Stimulated activated effector memory CD8-positive, alpha-beta T cell treated with anti-CD3 and anti-CD28 coated beads, Interleukin-12 subunit alpha, Interleukin-12 subunit beta, amount 100 ng/mL, for 72 hours (primary cell): Measurements from ENCODE around the gene HDDC3.
"Not testable (repeated sequence)": the region's sequence is repeated elsewhere in the genome, so short reads cannot be mapped to it uniquely, and the experiment has no call there.

Experiments
- ATAC-seq: fragments of 150-1000 bp; cut with Tn5 transposase; 2 replicates; pipeline ENCODE4 v1.10.0; 2021
- DNase-seq, 2 donors: peaks; one replicate each; pipeline ENCODE4 v3.0.0; 2021 to 2022; ENCODE audit warnings: low spot score in 2 of 2
- H3K27ac Mint-ChIP-seq: one replicate; pipeline ENCODE4 v1.8.0; 2022; ENCODE audit warnings: mild to moderate bottlenecking, mixed read lengths
- H3K36me3 Mint-ChIP-seq: one replicate; pipeline ENCODE4 v1.8.0; 2022; ENCODE audit warnings: mild to moderate bottlenecking, mixed read lengths
- H3K4me1 Mint-ChIP-seq: one replicate; pipeline ENCODE4 v1.8.0; 2022; ENCODE audit warnings: mixed read lengths
- H3K4me3 Mint-ChIP-seq: one replicate; pipeline ENCODE4 v1.8.0; 2022; ENCODE audit warnings: mild to moderate bottlenecking, mixed read lengths
- H3K9me3 Mint-ChIP-seq: one replicate; pipeline ENCODE4 v1.8.0; 2022; ENCODE audit warnings: mixed read lengths

Gene HDDC3

GRCh38 chr15:90945091-90945490, 12.7 kb upstream of the HDDC3 start:
- no peak overlapping the region for H3K27ac Mint-ChIP-seq
- no peaks in the 10 kb centered on the region for H3K9me3 Mint-ChIP-seq
- no peaks in the 10 kb centered on the region for H3K4me1 Mint-ChIP-seq
- ATAC-seq (no peak), DNase-seq (no peak)
- H3K4me3 Mint-ChIP-seq = no peak overlapping the region
- H3K36me3 Mint-ChIP-seq = peaks cover 93% of the 10 kb centered on the region

GRCh38 chr15:90942354-90943120, 10.2 kb upstream of the HDDC3 start:
- no peaks in the 10 kb centered on the region for H3K4me1 Mint-ChIP-seq
- H3K36me3 Mint-ChIP-seq = peaks cover 100% of the 10 kb centered on the region
- no peaks in the 10 kb centered on the region for H3K9me3 Mint-ChIP-seq
- no peak overlapping the region for H3K4me3 Mint-ChIP-seq
- no peak for DNase-seq
- ATAC-seq = no peak
- no peak overlapping the region for H3K27ac Mint-ChIP-seq

GRCh38 chr15:90941038-90941437, 8.7 kb upstream of the HDDC3 start:
- no peak overlapping the region for H3K4me3 Mint-ChIP-seq
- H3K9me3 Mint-ChIP-seq = no peaks in the 10 kb centered on the region
- peaks cover 99% of the 10 kb centered on the region for H3K36me3 Mint-ChIP-seq
- DNase-seq (no peak), ATAC-seq (no peak)
- H3K27ac Mint-ChIP-seq = peak overlapping the region; percentile 76
- peaks cover 8% of the 10 kb centered on the region for H3K4me1 Mint-ChIP-seq

- no peak for ATAC-seq
- no peak overlapping the region for H3K4me3 Mint-ChIP-seq
- no peak for DNase-seq
- peaks cover 15% of the 10 kb centered on the region for H3K4me1 Mint-ChIP-seq
- H3K27ac Mint-ChIP-seq = peak overlapping the region; percentile 76
- H3K36me3 Mint-ChIP-seq = peaks cover 91% of the 10 kb centered on the region
- H3K9me3 Mint-ChIP-seq = no peaks in the 10 kb centered on the region
Measured at GRCh38 chr15:90939756-90940155, 7.4 kb upstream of the HDDC3 start.

GRCh38 chr15:90938261-90938660, 5.9 kb upstream of the HDDC3 start:
- Mint-ChIP-seq H3K4me1 (peaks cover 29% of the 10 kb centered on the region), H3K9me3 (no peaks in the 10 kb centered on the region), H3K27ac (no peak overlapping the region), H3K4me3 (no peak overlapping the region), H3K36me3 (peaks cover 83% of the 10 kb centered on the region)
- DNase-seq = no peak
- ATAC-seq = no peak

GRCh38 chr15:90936823-90937222, 4.5 kb upstream of the HDDC3 start:
- Mint-ChIP-seq H3K36me3 (peaks cover 76% of the 10 kb centered on the region), H3K27ac (peak overlapping the region; percentile 94), H3K9me3 (no peaks in the 10 kb centered on the region), H3K4me3 (peak overlapping the region; percentile 91), H3K4me1 (peaks cover 41% of the 10 kb centered on the region)
- DNase-seq (no peak), ATAC-seq (no peak)

GRCh38 chr15:90934949-90935751, 2.8 kb upstream of the HDDC3 start, which contains the start of gene UNC45A:
UNC45A (plus strand) TSS chr15:90935285; CDS start chr15:90935325, 40 bp downstream.
- DNase-seq = peak; percentile 93 to 97
- peak; percentile 83 for ATAC-seq
- peak within 1 kb of the TSS; percentile 91 for H3K4me3 Mint-ChIP-seq
- peaks cover 54% of the 10 kb centered on the region for H3K4me1 Mint-ChIP-seq
- H3K36me3 Mint-ChIP-seq = peaks cover 68% of the 10 kb centered on the region
- H3K27ac Mint-ChIP-seq = peak within 1 kb of the TSS; percentile 94
- no peaks in the 10 kb centered on the region for H3K9me3 Mint-ChIP-seq

GRCh38 chr15:90934256-90934948, 2.1 kb upstream of the HDDC3 start:
- H3K4me1 Mint-ChIP-seq = peaks cover 54% of the 10 kb centered on the region

GRCh38 chr15:90933301-90933700, 952 bp upstream of the HDDC3 start:
- peak overlapping the region; percentile 94 for H3K27ac Mint-ChIP-seq
- peaks cover 50% of the 10 kb centered on the region for H3K36me3 Mint-ChIP-seq
- H3K4me1 Mint-ChIP-seq = peaks cover 54% of the 10 kb centered on the region
- peak overlapping the region; percentile 89 for H3K4me3 Mint-ChIP-seq
- no peak for ATAC-seq
- no peak for DNase-seq
- H3K9me3 Mint-ChIP-seq = no peaks in the 10 kb centered on the region

More at GRCh38 chr15:90934256-90934948, 2.1 kb upstream of the HDDC3 start:
- Mint-ChIP-seq H3K36me3 (peaks cover 61% of the 10 kb centered on the region), H3K4me3 (peak overlapping the region; percentile 91), H3K27ac (peak overlapping the region; percentile 94), H3K9me3 (no peaks in the 10 kb centered on the region)
- peak; percentile 74 to 93 for DNase-seq
- ATAC-seq = peak; percentile 57

- Mint-ChIP-seq H3K27ac (peak overlapping the region; percentile 96), H3K9me3 (no peaks in the 10 kb centered on the region), H3K36me3 (peaks cover 43% of the 10 kb centered on the region), H3K4me3 (peak overlapping the region; percentile 89), H3K4me1 (peaks cover 54% of the 10 kb centered on the region)
- no peak for DNase-seq
- ATAC-seq = no peak
Measured at GRCh38 chr15:90932660-90932991, 277 bp upstream of the HDDC3 start.

GRCh38 chr15:90931575-90931827, 848 bp downstream of the HDDC3 start:
- H3K9me3 Mint-ChIP-seq = no peaks in the 10 kb centered on the region
- H3K36me3 Mint-ChIP-seq = peaks cover 33% of the 10 kb centered on the region
- H3K4me1 Mint-ChIP-seq = peaks cover 50% of the 10 kb centered on the region
- H3K4me3 Mint-ChIP-seq = peak overlapping the region; percentile 89
- peak overlapping the region; percentile 96 for H3K27ac Mint-ChIP-seq
- no peak for DNase-seq
- ATAC-seq = no peak

GRCh38 chr15:90930861-90931574, 1.3 kb downstream of the HDDC3 start:
- no peak for DNase-seq
- no peak for ATAC-seq
- Mint-ChIP-seq H3K36me3 (peaks cover 28% of the 10 kb centered on the region), H3K9me3 (no peaks in the 10 kb centered on the region), H3K4me1 (peaks cover 46% of the 10 kb centered on the region), H3K4me3 (peak overlapping the region; percentile 89), H3K27ac (peak overlapping the region; percentile 96)

GRCh38 chr15:90929246-90930019, 2.9 kb downstream of the HDDC3 start:
- no peaks in the 10 kb centered on the region for H3K9me3 Mint-ChIP-seq
- ATAC-seq = no peak
- peak overlapping the region; percentile 89 for H3K4me3 Mint-ChIP-seq
- DNase-seq = no peak
- peaks cover 21% of the 10 kb centered on the region for H3K36me3 Mint-ChIP-seq
- peaks cover 37% of the 10 kb centered on the region for H3K4me1 Mint-ChIP-seq
- peak overlapping the region; percentile 96 for H3K27ac Mint-ChIP-seq

- Mint-ChIP-seq H3K36me3 (peaks cover 26% of the 10 kb centered on the region), H3K4me1 (peaks cover 32% of the 10 kb centered on the region)
- DNase-seq, H3K27ac Mint-ChIP-seq, H3K9me3 Mint-ChIP-seq, H3K4me3 Mint-ChIP-seq, ATAC-seq: not testable (repeated sequence)
Measured at GRCh38 chr15:90928106-90928505, 4.2 kb downstream of the HDDC3 start.
